Measurements from ENCODE around the gene SSTR4.
A peak's percentile ranks its signal among the peaks of the same experiment; 100 is the strongest.

SSTR4 gene

GRCh38 chr20:23085436-23086055 lies 50.4 kb downstream of the SSTR4 start:
- TF ChIP-seq TCF4 (CRISPR knock-in tag; IDR thresholded peaks at IDR 0.05; ENCODE audit: borderline replicate concordance) (no peak), ZNF8 (CRISPR knock-in tag; IDR thresholded peaks at IDR 0.05) (no peak), ZNF70 (CRISPR knock-in tag; IDR thresholded peaks at IDR 0.05) (no peak), ZFP30 (CRISPR knock-in tag; IDR thresholded peaks at IDR 0.05) (no peak), BACH2 (CRISPR knock-in tag; IDR thresholded peaks at IDR 0.05; ENCODE audit: borderline replicate concordance) (no peak), CREB5 (CRISPR knock-in tag; IDR thresholded peaks at IDR 0.05; ENCODE audit: low read depth) (no peak), ARNTL (CRISPR knock-in tag; IDR thresholded peaks at IDR 0.05; ENCODE audit: borderline replicate concordance, low read depth) (no peak), PPARA (CRISPR knock-in tag; IDR thresholded peaks at IDR 0.05; ENCODE audit: borderline replicate concordance) (no peak), CSDC2 (CRISPR knock-in tag; IDR thresholded peaks at IDR 0.05) (no peak), PATZ1 (CRISPR knock-in tag; IDR thresholded peaks at IDR 0.05; ENCODE audit: borderline replicate concordance) (no peak), ZNF565 (CRISPR knock-in tag; conservative IDR thresholded peaks at IDR 0.05; ENCODE audit: low read depth) (no peak), SNAI2 (CRISPR knock-in tag; IDR thresholded peaks at IDR 0.05) (no peak), ZC3H10 (CRISPR knock-in tag; IDR thresholded peaks at IDR 0.05) (no peak), ESRRG (CRISPR knock-in tag; IDR thresholded peaks at IDR 0.05) (no peak), ISL1 (CRISPR knock-in tag; IDR thresholded peaks at IDR 0.05) (no peak), GLIS3 (CRISPR knock-in tag; IDR thresholded peaks at IDR 0.05) (no peak), TOX (CRISPR knock-in tag; IDR thresholded peaks at IDR 0.05; ENCODE audit: borderline replicate concordance) (no peak), CSRNP3 (CRISPR knock-in tag; IDR thresholded peaks at IDR 0.05) (no peak)
- TF ChIP-seq, protein P1, sequence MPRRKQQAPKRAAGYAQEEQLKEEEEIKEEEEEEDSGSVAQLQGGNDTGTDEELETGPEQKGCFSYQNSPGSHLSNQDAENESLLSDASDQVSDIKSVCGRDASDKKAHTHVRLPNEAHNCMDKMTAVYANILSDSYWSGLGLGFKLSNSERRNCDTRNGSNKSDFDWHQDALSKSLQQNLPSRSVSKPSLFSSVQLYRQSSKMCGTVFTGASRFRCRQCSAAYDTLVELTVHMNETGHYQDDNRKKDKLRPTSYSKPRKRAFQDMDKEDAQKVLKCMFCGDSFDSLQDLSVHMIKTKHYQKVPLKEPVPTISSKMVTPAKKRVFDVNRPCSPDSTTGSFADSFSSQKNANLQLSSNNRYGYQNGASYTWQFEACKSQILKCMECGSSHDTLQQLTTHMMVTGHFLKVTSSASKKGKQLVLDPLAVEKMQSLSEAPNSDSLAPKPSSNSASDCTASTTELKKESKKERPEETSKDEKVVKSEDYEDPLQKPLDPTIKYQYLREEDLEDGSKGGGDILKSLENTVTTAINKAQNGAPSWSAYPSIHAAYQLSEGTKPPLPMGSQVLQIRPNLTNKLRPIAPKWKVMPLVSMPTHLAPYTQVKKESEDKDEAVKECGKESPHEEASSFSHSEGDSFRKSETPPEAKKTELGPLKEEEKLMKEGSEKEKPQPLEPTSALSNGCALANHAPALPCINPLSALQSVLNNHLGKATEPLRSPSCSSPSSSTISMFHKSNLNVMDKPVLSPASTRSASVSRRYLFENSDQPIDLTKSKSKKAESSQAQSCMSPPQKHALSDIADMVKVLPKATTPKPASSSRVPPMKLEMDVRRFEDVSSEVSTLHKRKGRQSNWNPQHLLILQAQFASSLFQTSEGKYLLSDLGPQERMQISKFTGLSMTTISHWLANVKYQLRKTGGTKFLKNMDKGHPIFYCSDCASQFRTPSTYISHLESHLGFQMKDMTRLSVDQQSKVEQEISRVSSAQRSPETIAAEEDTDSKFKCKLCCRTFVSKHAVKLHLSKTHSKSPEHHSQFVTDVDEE (CRISPR knock-in tag; IDR thresholded peaks at IDR 0.05), result no peak
- TF ChIP-seq, protein P2, sequence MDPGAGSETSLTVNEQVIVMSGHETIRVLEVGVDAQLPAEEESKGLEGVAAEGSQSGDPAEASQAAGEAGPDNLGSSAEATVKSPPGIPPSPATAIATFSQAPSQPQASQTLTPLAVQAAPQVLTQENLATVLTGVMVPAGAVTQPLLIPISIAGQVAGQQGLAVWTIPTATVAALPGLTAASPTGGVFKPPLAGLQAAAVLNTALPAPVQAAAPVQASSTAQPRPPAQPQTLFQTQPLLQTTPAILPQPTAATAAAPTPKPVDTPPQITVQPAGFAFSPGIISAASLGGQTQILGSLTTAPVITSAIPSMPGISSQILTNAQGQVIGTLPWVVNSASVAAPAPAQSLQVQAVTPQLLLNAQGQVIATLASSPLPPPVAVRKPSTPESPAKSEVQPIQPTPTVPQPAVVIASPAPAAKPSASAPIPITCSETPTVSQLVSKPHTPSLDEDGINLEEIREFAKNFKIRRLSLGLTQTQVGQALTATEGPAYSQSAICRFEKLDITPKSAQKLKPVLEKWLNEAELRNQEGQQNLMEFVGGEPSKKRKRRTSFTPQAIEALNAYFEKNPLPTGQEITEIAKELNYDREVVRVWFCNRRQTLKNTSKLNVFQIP (CRISPR knock-in tag; IDR thresholded peaks at IDR 0.05; ENCODE audit: borderline replicate concordance, low read depth), result no peak
- no peak for ATAC-seq

DNA sequence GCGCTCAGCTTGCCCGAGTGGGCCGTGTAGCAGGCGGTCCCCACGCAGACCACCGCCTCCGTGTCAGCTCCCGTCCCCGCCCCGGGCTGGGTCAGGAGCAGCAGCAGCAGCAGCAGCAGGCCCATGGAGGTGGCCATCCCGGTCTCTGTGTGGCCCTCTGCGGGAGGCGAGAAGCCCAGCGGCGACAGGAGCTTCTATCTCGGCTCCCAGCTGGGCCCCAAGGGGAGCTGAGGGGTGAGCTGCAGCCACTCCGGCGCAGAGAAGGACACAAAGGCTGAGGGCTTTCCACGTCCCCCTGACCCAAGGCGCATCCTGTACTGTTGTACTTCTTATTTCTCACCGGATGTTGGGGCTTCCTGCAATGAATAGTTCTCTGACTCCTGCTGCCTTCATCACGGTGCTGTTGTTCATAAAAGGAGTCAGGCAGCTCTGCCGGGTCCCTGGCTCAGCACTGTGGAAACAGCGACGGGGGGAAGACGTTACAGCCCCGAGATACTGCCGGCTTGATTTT lies 51.0 kb downstream of the SSTR4 start, which contains the start of gene CD93:
CD93 (minus strand) TSS at position 269 of the 511 bp plus-strand sequence; CDS start at position 137, 132 bp downstream.
- no peak for TF ChIP-seq ZNF8 (CRISPR knock-in tag; IDR thresholded peaks at IDR 0.05)
- TF ChIP-seq CSRNP3 (CRISPR knock-in tag; IDR thresholded peaks at IDR 0.05), result no peak
- no peak for TF ChIP-seq ZNF565 (CRISPR knock-in tag; conservative IDR thresholded peaks at IDR 0.05; ENCODE audit: low read depth)
- TF ChIP-seq RARB (CRISPR knock-in tag; IDR thresholded peaks at IDR 0.05), result no peak
- TF ChIP-seq CREB5 (CRISPR knock-in tag; IDR thresholded peaks at IDR 0.05; ENCODE audit: low read depth), result no peak
- TF ChIP-seq CSDC2 (CRISPR knock-in tag; IDR thresholded peaks at IDR 0.05), result no peak
- TF ChIP-seq OSR1 (CRISPR knock-in tag; IDR thresholded peaks at IDR 0.05), result no peak
- ATAC-seq, result peak; percentile 23; the same call in 2 of the 3 replicates
